SK-N-SH (cell line): ENCODE data around the gene RASL11B. TPM values are rescaled to one million over a fixed set of nuclear protein-coding genes. Genes with fewer than 3 reads are reported as not detected.

Source experiments
- CTCF ChIA-PET: fragments of 300-600, 350-600 bp; formaldehyde crosslinking; extraction: SDS; loops from one replicate; lab custom pipeline; 2021; lab: Yijun Ruan, JAX
- POLR2A ChIA-PET: fragments of 350-600 bp; sonication (Branson Sonifier 250); formaldehyde crosslinking; extraction: SDS; loops from one replicate; lab custom pipeline; 2020; ENCODE audit warnings: antibody characterized with exemption, inconsistent platforms; lab: Yijun Ruan, JAX
- DNase-seq: peaks from one replicate; pipeline ENCODE4 v3.0.0; 2012
- H2AFZ ChIP-seq: fragments of 200-600 bp; sonication (generic); 2 replicates; pipeline ENCODE4 v1.8.1; 2016; ENCODE audit warnings: antibody characterized with exemption, mild to moderate bottlenecking, low read depth
- H3F3A ChIP-seq: fragments of 200-600 bp; sonication (generic); replicated peaks from 2 replicates; pipeline ENCODE3; 2016; ENCODE audit warnings: antibody characterized with exemption, mild to moderate bottlenecking; ENCODE audit not compliant: insufficient read depth
- H3K27ac ChIP-seq, 2 experiments: fragments of 200-500 bp in 1 of 2; fragments of 200-600 bp in 1 of 2; sonication (Bioruptor generic) in 1 of 2; sonication (generic), shearing (Covaris generic) in 1 of 2; 2 replicates each; pipeline versions ENCODE4 v1.5.1 to v1.6.1; 2014 to 2016; ENCODE audit warnings: low read depth in 2 of 2, inconsistent platforms in 1 of 2, low read length in 1 of 2, mild to moderate bottlenecking in 1 of 2, mixed read lengths in 1 of 2
- H3K27me3 ChIP-seq: fragments of 200-600 bp; sonication (generic), shearing (Covaris generic); 2 replicates; pipeline ENCODE4 v1.6.1; 2016; ENCODE audit warnings: mixed run types; ENCODE audit not compliant: insufficient read depth
- H3K36me3 ChIP-seq, 2 experiments: fragments of 200-500 bp in 1 of 2; fragments of 200-600 bp in 1 of 2; sonication (Bioruptor generic) in 1 of 2; sonication (generic) in 1 of 2; replicated peaks in 1 of 2; 2 replicates each; pipeline versions ENCODE3 to v1.5.1; 2014 to 2016; ENCODE audit warnings: low read length in 1 of 2, mild to moderate bottlenecking in 1 of 2; ENCODE audit not compliant: insufficient read depth in 2 of 2, control insufficient read depth in 1 of 2
- H3K4me1 ChIP-seq, 2 experiments: fragments of 200-500 bp in 1 of 2; fragments of 200-600 bp in 1 of 2; sonication (Bioruptor generic) in 1 of 2; sonication (generic), shearing (Covaris generic) in 1 of 2; 2 replicates each; pipeline versions ENCODE4 v1.5.1 to v1.6.1; 2014 to 2016; ENCODE audit warnings: low read depth in 1 of 2, low read length in 1 of 2, mixed run types in 1 of 2; ENCODE audit not compliant: insufficient read depth in 2 of 2, control insufficient read depth in 1 of 2
- H3K4me2 ChIP-seq: fragments of 200-600 bp; sonication (generic), shearing (Covaris generic); 2 replicates; pipeline ENCODE4 v1.6.1; 2017; ENCODE audit warnings: mixed run types
- H3K4me3 ChIP-seq, 2 experiments: fragments of 200-500 bp in 1 of 2; fragments of 200-600 bp in 1 of 2; sonication (Bioruptor generic) in 1 of 2; sonication (generic), shearing (Covaris generic) in 1 of 2; 2 replicates each; pipeline versions ENCODE4 v1.5.1 to v1.8.1; 2014 to 2016; ENCODE audit warnings: low read depth in 2 of 2, inconsistent platforms in 1 of 2, low read length in 1 of 2, mild to moderate bottlenecking in 1 of 2, mixed read lengths in 1 of 2, moderate library complexity in 1 of 2
- H3K79me2 ChIP-seq: fragments of 200-600 bp; sonication (generic); 2 replicates; pipeline ENCODE4 v1.8.1; 2017; ENCODE audit warnings: mild to moderate bottlenecking; ENCODE audit not compliant: insufficient read depth
- H3K9ac ChIP-seq: fragments of 200-600 bp; sonication (generic); 2 replicates; pipeline ENCODE4 v1.6.1; 2017; ENCODE audit warnings: mixed run types
- H3K9me2 ChIP-seq: fragments of 200-600 bp; sonication (generic); 2 replicates; pipeline ENCODE4 v1.6.1; 2017; ENCODE audit warnings: mixed run types
- H3K9me3 ChIP-seq: fragments of 200-600 bp; sonication (generic); 2 replicates; pipeline ENCODE4 v1.6.1; 2017; ENCODE audit warnings: mixed run types, mild to moderate bottlenecking, moderate library complexity
- H4K20me1 ChIP-seq: fragments of 200-600 bp; sonication (generic); 2 replicates; pipeline ENCODE4 v1.6.1; 2017; ENCODE audit warnings: mild to moderate bottlenecking, mixed run types; ENCODE audit not compliant: insufficient read depth
- CHD2 ChIP-seq: fragments of 150-350 bp; IDR thresholded peaks from 2 replicates; pipeline ENCODE4 v1.6.1; 2018; ENCODE audit warnings: low read length; ENCODE audit not compliant: partially characterized antibody
- EZH2phosphoT487 ChIP-seq: fragments of 200-600 bp; sonication (generic); IDR thresholded peaks from 2 replicates; pipeline ENCODE4 v1.6.1; 2017; ENCODE audit warnings: low read depth, mixed run types, mild to moderate bottlenecking, antibody characterized with exemption, moderate library complexity, borderline replicate concordance
- FOSL2 ChIP-seq: IDR thresholded peaks from 2 replicates; pipeline ENCODE4 v1.4.0; 2012; ENCODE audit warnings: low read depth, mild to moderate bottlenecking, moderate library complexity, borderline replicate concordance
- FOXM1 ChIP-seq: IDR thresholded peaks from 2 replicates; pipeline ENCODE4 v1.4.0; 2012; ENCODE audit warnings: low read depth, mild to moderate bottlenecking
- GABPA ChIP-seq: IDR thresholded peaks from 2 replicates; pipeline ENCODE4 v1.4.0; 2012; ENCODE audit warnings: low read depth, mild to moderate bottlenecking
- MEF2A ChIP-seq: IDR thresholded peaks from 2 replicates; pipeline ENCODE4 v1.4.0; 2012; ENCODE audit warnings: low read depth, borderline replicate concordance
- MXI1 ChIP-seq: IDR thresholded peaks from 2 replicates; pipeline ENCODE4 v1.6.1; 2012; ENCODE audit warnings: mild to moderate bottlenecking, low read depth, low read length, improper control_type of control experiment
- RAD21 ChIP-seq: IDR thresholded peaks from 2 replicates; pipeline ENCODE4 v1.6.1; 2012; ENCODE audit warnings: mild to moderate bottlenecking, low read length
- RCOR1 ChIP-seq: fragments of 150-350 bp; IDR thresholded peaks from 2 replicates; pipeline ENCODE4 v1.6.1; 2017; ENCODE audit warnings: antibody characterized with exemption, low read length
- REST ChIP-seq: IDR thresholded peaks from 2 replicates; pipeline ENCODE4 v1.6.1; 2012; ENCODE audit warnings: mild to moderate bottlenecking, low read depth, low read length, moderate library complexity
- SMC3 ChIP-seq: IDR thresholded peaks from 2 replicates; pipeline ENCODE4 v1.6.1; 2012; ENCODE audit warnings: low read depth, low read length, improper control_type of control experiment
- YY1 ChIP-seq: IDR thresholded peaks from 2 replicates; pipeline ENCODE4 v1.4.0; 2012; ENCODE audit warnings: low read depth, mild to moderate bottlenecking
- WGBS: methylation state at CpG from one replicate; pipeline ENCODE4 v1.1.6; 2017; ENCODE audit warnings: low lambda C conversion rate; 5-methylcytosine and 5-hydroxymethylcytosine counted together
- polyA plus RNA-seq, 3 experiments: library from polyadenylated mRNA; depleted of rRNA; stranded (reverse); fragments of >200 nt; gene quantifications; 2 replicates each; pipeline ENCODE4 v1.2.3, GENCODE V29; 2012
- TF ChIP-seq, protein P1 (sequence below): fragments of 200-600 bp; sonication (generic); IDR thresholded peaks from 2 replicates; pipeline ENCODE4 v1.6.1; 2017; ENCODE audit warnings: antibody characterized with exemption, mild to moderate bottlenecking, moderate library complexity

The RASL11B gene
- polyA plus RNA-seq, 1 of the 3 experiments (the other 2 are of a cell fraction) = 0.54 TPM

DNA sequence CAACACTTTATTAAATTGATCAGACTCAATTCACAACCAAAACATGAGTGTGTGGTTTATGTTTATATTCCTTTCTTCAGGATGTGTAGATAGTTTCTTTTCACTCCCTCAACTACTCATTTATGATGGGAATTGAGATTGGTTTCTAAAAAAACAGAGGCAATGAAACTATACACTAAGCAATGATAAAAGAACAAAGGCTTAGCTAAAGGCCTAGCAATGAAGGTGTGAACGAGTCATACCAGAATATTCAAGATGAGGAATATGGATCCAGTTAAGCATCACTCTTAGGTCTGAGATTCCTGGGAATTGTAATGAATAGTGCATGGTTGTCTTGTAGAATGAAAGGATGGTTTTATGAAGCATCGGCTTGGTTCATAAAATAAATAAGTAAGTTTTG, 17.5 kb upstream of the RASL11B start:
- WGBS = 80% methylated on average over 2 of the region's 2 CpGs
- DNase-seq = no peak

DNA sequence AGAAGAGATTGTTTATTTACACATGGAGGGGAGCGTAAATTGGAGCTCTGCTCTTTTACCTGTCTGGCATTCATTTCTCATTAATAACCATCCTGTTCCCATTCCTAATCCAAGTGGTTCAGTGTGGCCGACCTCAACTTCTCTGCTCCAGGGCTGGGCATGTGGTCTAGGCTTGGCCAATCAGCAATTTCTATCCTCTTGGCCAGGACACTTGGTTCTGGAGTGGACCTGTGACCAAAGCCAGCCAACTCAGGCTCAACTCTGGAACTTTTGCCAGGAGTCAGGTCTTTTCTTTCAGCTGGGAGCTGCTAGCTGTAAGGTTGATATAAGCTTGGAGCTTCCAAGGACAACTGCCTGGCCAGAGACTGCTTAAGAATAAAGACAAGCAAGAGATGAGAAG, 15.6 kb upstream of the RASL11B start:
- POLR2A ChIA-PET = no interaction called here
- CTCF ChIA-PET = interaction anchor here (1.0 kb wide), 1 partner anchor 127 kb away, joined by 3 read pairs; no protein-coding TSS in a partner anchor
- no peak overlapping the region for H3K9ac ChIP-seq
- 66% methylated on average over 2 of the region's 2 CpGs for WGBS
- no peak for TF ChIP-seq EZH2phosphoT487
- TF ChIP-seq RCOR1 = no peak
- TF ChIP-seq MEF2A = no peak
- TF ChIP-seq REST = no peak
- TF ChIP-seq YY1 = no peak
- no peak for TF ChIP-seq CHD2
- no peak for TF ChIP-seq MXI1
- TF ChIP-seq, protein P1, sequence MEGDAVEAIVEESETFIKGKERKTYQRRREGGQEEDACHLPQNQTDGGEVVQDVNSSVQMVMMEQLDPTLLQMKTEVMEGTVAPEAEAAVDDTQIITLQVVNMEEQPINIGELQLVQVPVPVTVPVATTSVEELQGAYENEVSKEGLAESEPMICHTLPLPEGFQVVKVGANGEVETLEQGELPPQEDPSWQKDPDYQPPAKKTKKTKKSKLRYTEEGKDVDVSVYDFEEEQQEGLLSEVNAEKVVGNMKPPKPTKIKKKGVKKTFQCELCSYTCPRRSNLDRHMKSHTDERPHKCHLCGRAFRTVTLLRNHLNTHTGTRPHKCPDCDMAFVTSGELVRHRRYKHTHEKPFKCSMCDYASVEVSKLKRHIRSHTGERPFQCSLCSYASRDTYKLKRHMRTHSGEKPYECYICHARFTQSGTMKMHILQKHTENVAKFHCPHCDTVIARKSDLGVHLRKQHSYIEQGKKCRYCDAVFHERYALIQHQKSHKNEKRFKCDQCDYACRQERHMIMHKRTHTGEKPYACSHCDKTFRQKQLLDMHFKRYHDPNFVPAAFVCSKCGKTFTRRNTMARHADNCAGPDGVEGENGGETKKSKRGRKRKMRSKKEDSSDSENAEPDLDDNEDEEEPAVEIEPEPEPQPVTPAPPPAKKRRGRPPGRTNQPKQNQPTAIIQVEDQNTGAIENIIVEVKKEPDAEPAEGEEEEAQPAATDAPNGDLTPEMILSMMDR = no peak
- no peak for TF ChIP-seq GABPA
- TF ChIP-seq, all 33 proteins: peak for 0
- H3F3A ChIP-seq = peaks cover 6% of the 10 kb centered on the region
- H4K20me1 ChIP-seq = no peaks in the 10 kb centered on the region
- H3K36me3 ChIP-seq = no peaks in the 10 kb centered on the region
- H3K79me2 ChIP-seq = no peaks in the 10 kb centered on the region
- no peaks in the 10 kb centered on the region for H3K27me3 ChIP-seq
- H3K4me2 ChIP-seq = no peak overlapping the region
- no peaks in the 10 kb centered on the region for H3K9me2 ChIP-seq
- H3K4me1 ChIP-seq = peaks cover 0 to 32% of the 10 kb centered on the region in 2 experiments; a peak in 2 of 4 replicates
- no peak for DNase-seq
- H2AFZ ChIP-seq = no peak overlapping the region
- no peak overlapping the region for H3K27ac ChIP-seq
- no peaks in the 10 kb centered on the region for H3K9me3 ChIP-seq
- no peak overlapping the region for H3K4me3 ChIP-seq

More for the DNA sequence above, 17.5 kb upstream of the RASL11B start:
- Histone ChIP-seq H3K4me2 (no peak overlapping the region), H3K36me3 (no peaks in the 10 kb centered on the region), H3K9ac (no peak overlapping the region), H3K9me3 (no peaks in the 10 kb centered on the region), H3F3A (peaks cover 7% of the 10 kb centered on the region), H3K27ac (no peak overlapping the region), H3K9me2 (no peaks in the 10 kb centered on the region), H3K79me2 (no peaks in the 10 kb centered on the region), H3K4me1 (peaks cover 0 to 50% of the 10 kb centered on the region in 2 experiments; a peak in 2 of 4 replicates), H3K27me3 (no peaks in the 10 kb centered on the region), H3K4me3 (no peak overlapping the region), H4K20me1 (no peaks in the 10 kb centered on the region), H2AFZ (no peak overlapping the region)
- ChIA-PET POLR2A (no interaction called here), CTCF (interaction anchor here (0.7 kb wide), 1 partner anchor 1211 kb away, joined by 3 read pairs; no protein-coding TSS in a partner anchor)
- TF ChIP-seq FOSL2 (no peak), RAD21 (no peak), SMC3 (no peak), FOXM1 (no peak)
